GM20431 (cell line): ENCODE measurements around the gene PNLIPRP1.

Experiments
- in situ Hi-C: fragments of 300-500 bp; cut with MseI, MboI; formaldehyde crosslinking; loops from one replicate; pipeline ENCODE4 v1.15.0; 2020; ENCODE audit warnings: low sequenced_read_pairs; ENCODE audit not compliant: unreplicated experiment

Gene PNLIPRP1

DNA sequence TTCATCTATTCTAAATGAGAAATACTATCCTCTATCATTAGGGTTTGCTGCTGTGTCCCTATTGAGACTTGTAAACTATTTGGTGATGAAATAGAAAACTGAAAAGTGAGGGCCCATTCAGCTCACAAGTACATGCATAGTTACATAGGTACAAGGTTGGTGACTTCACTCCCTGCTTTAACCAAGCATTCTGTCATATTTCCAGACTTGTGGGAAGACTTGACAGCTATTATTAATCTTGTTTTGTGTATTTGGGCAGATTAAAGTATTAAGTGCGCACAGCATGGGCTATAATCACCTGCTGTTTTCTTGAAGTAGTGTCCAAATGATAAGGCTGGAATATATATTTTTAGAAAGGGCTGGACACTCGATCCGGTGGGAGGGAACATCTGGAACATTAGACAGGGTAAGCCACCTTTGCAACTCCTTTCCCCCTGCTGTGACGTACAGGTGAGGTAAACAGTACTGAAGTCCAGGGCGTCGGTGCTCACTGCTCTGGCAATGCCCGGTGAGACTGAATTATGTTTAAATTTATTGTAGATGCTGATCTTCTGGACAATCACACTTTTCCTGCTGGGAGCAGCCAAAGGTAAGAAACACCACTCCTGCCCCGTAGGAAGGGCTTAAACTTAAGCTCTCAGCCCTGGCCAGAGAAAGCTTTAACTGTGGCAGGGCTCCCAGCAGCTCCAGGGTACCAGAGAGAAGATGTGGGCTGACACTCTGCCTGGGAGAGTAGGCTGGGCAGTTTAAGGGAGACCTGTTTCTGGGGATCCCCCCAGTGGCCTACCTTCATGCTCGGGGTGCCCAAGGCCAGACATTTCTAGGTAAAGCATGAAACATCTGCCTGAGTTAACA is at the start of gene PNLIPRP1:
PNLIPRP1 (plus strand) TSS at position 370 of the 855 bp plus-strand sequence; CDS start at position 541, 171 bp downstream.
- in situ Hi-C loops = no loop called here

DNA sequence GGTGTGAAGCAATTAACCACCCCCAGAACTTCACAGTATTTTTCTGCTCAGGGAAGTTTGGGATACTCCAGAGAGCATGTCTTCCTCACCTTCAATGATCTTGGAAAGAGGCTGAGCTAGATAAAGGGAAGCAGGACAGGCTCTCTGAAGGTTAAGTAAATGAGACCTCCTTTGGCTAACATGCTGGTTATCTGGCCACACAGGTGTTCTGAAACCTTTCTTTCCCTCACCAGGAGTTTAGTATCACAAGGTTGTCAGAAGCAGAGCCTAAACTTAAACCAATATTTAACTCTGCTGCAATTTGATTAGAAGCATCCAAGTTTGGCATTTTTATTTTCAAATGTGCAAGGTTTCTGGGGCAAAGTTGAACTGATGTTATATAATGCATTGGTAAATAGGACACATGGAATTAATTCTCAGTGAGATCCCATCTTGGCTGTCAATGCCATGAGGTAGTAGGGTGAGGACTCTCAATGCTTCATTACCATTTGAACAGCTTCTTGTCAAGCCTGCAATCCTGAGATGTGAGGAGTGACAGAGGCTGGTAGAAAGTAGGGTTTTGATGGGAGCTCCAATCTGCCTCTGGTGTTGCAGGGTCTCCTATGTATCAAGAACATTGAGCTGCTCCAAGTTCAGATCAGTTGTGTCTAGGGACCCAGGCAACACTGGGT is 48.6 kb upstream of the PNLIPRP1 start:
- in situ Hi-C loops = no loop called here

DNA sequence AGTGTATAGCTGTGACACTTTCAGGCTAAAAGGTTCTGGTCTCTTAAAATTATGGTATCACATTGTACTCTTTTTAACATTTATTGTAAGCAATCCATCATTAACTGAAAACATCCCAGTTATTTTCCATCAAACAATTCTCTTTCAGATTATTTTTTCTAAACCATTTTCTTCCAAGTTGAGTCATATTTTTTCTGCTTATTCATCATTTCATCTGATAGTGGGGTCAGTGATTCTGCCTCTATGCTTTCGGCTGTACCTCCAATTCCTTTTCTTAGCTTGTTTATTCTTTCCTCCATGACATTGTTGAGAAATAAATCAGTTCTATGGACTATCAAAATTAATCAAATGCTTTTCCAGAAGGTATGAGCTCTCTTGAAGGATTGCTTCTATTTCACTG is 45.6 kb upstream of the PNLIPRP1 start:
- in situ Hi-C loops = no loop called here

GRCh38 chr10:116545756-116546155 is 45.0 kb upstream of the PNLIPRP1 start, which contains the start of gene PNLIP:
Gene PNLIP, plus strand, starts transcription at chr10:116545931. Its CDS starts 162 bp downstream, at chr10:116546093.
- in situ Hi-C loops = no loop called here

DNA sequence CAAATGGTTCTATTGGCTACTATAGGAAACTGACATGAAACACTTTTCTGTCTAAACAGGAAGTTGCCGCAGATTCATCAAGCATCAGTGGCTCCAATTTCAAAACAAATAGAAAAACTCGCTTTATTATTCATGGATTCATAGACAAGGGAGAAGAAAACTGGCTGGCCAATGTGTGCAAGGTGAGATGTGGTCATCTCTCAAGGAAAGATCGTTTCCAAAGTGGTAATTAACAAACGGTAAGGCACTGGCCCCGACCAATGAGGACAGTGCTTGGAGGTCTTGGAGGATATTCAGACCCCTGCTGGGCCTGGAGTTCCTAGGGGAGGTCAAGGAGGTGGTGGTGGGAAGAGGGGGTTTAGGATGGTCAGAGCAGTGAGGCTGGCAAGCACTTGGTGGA is 42.5 kb upstream of the PNLIPRP1 start:
- in situ Hi-C loops = no loop called here

GRCh38 chr10:116553378-116553980 is 37.3 kb upstream of the PNLIPRP1 start:
- in situ Hi-C loops = no loop called here

DNA sequence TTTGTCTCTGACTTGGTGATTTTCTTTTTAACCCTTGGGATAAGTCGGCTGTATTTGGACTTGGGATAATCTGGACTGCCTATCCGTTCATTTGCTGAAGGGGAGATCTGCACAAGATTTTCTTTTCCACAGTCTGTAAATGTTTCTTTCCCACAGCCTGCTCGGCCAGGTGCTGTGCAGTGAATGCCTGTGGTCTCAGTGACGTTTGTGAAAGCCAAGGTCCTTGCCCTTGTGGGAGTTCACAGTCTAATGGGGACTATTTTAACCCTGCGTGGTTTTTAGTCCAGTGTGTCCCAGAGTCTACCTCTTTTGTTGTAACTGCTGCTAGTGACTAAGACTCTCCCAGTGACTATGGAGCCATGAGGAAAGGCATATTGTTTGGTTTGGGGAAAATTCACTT is 36.1 kb upstream of the PNLIPRP1 start:
- in situ Hi-C loops = no loop called here

DNA sequence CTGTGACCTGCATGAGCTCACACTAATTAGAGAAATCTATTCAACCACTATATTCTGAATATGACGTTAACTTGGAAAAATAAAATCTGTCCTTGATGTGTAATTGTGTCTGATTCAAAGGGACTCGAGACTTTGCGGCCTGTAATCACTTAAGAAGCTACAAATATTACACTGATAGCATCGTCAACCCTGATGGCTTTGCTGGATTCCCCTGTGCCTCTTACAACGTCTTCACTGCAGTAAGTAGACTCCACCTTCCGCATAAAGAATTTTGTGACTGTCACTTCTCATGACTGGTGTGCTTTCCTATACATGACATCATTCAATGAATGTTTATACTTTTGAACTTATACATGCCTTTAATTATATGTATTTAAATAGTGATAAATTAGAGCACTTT is 34.9 kb upstream of the PNLIPRP1 start:
- in situ Hi-C loops = no loop called here

- in situ Hi-C loops = no loop called here
Measured at GRCh38 chr10:116557305-116557880, 33.4 kb upstream of the PNLIPRP1 start.

GRCh38 chr10:116565534-116565933 is 25.2 kb upstream of the PNLIPRP1 start:
- in situ Hi-C loops = no loop called here

DNA sequence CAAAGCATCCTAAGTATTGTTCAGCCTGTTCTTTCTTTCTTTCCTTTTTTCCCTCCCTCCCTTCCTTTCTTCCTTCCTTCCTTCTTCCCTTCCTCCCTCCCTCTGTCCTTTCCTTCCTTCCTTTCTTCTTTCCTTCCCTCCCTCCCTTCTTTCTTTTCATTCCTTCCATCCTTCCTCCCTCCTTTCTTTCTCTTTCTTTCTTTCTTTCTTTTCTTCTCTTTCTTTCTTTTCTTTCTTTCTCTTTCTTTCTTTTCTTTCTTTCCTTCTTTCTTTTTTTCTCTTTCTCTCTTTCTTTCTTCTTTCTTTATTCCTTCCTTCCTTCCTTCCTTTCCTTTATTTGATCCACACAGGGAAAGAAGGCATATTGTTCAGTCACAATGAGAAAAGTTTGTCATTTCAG is 23.8 kb upstream of the PNLIPRP1 start:
- in situ Hi-C loops = no loop called here

- in situ Hi-C loops = no loop called here
Measured at GRCh38 chr10:116567335-116567734, 23.4 kb upstream of the PNLIPRP1 start.

GRCh38 chr10:116574797-116575196 is 16.0 kb upstream of the PNLIPRP1 start:
- in situ Hi-C loops = no loop called here

DNA sequence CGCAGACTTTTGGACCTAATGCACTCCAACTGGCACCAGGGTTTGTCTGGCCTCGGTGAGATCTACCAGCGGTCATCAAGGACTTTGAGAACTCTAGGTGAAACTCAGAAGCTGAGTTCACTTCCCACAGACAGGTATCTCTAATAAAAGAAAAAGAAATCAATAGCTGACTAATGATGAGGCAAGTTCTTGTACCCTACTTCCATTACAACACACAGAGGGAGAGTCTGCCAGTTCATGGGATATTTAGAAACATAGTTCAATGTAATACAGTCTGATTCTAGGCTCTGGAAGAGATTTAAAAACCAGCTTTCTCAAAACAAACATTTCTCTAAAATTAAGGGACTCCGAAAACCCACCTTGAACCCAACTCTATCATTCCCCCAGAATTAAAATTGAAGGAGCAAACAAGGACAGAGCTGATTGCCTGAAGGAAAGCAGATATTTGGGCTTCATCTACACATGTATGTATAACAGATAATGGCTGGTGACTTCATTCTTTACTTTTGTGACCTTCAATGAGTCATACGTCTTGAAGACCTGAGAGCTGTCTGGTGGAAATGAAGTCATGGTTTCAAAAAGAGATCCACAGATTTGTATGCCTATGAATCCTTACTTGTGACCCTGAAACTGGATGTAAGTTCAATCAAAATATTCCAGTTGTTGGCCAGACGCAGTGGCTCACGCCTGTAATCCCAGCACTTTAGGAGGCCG is 2.7 kb upstream of the PNLIPRP1 start:
- in situ Hi-C loops = no loop called here

- in situ Hi-C loops = no loop called here
Measured at GRCh38 chr10:116588995-116589394, 1.8 kb upstream of the PNLIPRP1 start.

DNA sequence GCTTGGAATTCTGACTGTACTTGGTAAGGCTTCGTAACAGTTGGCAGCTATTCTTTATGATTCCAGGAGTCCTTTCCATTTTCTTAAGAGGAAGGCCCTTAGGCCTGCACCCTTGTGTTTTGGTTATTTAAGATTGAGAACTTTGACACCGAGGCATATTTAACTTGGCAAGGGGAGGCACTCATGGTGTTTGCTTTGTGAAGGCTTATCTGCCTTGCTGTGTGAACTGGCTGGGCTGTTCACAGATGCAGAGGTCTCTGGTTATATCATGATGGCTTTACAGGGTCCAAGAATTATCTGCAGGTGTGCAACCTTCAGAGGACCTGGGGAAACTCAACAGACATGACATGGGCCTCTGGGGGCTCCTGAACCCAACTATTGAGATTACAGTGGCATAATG is 833 bp upstream of the PNLIPRP1 start:
- in situ Hi-C loops = no loop called here

DNA sequence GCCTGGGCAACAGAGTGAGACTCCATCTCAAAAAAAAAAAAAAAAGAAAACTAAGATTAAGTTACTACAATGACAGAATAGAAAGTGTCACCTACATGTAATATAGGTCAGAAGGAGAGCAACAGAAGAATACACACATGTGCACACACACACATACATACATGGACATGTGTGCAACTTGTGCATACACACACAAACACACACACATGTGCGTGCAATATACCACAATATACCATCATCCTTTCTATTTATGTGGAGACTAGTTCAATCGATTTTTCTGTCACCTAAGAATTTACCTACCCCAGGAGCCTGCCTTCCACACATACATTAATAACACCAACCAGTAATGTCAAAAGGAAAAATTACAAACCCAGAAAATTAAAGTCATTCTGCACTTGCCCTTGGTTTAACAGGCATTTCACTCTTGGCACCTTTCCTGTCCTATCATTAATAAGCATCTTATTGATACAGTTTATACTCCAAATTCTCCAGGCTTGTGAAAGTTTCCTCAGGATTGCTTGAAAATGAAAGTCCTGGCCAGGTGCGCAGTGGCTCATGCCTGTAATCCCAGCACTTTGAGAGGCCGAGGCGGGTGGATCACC is 2.5 kb downstream of the PNLIPRP1 start:
- in situ Hi-C loops = no loop called here

DNA sequence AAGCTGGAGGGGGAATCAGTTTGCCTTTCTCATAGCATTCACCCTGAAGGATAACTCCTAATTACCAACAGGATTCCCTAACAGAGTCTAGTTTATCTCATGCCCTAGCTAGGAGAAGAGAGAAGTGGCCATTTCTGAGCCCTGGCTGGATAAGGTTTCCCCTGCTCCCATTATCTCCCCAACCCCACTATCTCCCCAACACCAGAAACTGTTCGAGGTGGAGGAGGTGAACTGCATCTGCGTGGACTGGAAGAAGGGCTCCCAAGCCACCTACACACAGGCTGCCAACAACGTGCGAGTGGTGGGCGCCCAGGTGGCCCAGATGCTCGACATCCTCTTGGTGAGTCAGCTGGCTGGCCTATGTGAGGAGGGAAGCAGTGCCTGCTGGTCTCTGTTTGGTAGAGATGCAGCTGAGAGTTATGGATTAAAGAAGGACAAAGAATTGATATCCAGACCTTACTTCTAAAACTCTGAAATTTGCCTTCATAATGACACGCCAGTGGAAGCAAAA is 3.8 kb downstream of the PNLIPRP1 start:
- in situ Hi-C loops = no loop called here

- in situ Hi-C loops = no loop called here
Measured at GRCh38 chr10:116596062-116596461, 5.3 kb downstream of the PNLIPRP1 start.
